Upper lobe of right lung (tissue), 1 donor: ENCODE results near the gene BACH2. TPM values are rescaled to one million over a fixed set of nuclear protein-coding genes. Genes with fewer than 3 reads are reported as not detected.

Experiments used
- ATAC-seq: fragments of 200-7000 bp; cut with Tn5 transposase; one replicate; pipeline ENCODE4 v1.9.1; 2020; ENCODE audit warnings: mild to moderate bottlenecking, moderate library complexity
- DNase-seq: peaks from one replicate; pipeline ENCODE4 v3.0.0-alpha.2; 2020
- H3K27ac ChIP-seq: fragments of 200-600 bp; one replicate; pipeline ENCODE4 v1.8.0; 2022
- H3K27me3 ChIP-seq: fragments of 200-600 bp; one replicate; pipeline ENCODE4 v1.8.0; 2022; ENCODE audit warnings: mild to moderate bottlenecking
- H3K36me3 ChIP-seq: fragments of 200-600 bp; one replicate; pipeline ENCODE4 v1.8.0; 2022
- H3K4me1 ChIP-seq: fragments of 200-600 bp; one replicate; pipeline ENCODE4 v1.8.0; 2022
- H3K4me3 ChIP-seq: fragments of 200-600 bp; one replicate; pipeline ENCODE4 v1.8.0; 2022; ENCODE audit warnings: mild to moderate bottlenecking
- H3K9me3 ChIP-seq: fragments of 200-600 bp; one replicate; pipeline ENCODE4 v1.8.0; 2022
- intact Hi-C: fragments of 100-400 bp; cut with DNase I; formaldehyde crosslinking; loops from one replicate; pipeline ENCODE4 v1.11.0; 2022
- total RNA-seq: library from RNA; stranded (reverse); fragmentation: NEBNext Ultra II Directional; extraction: Animal tissue kit (Norgen Biotek cat#: 25700); gene quantifications from one replicate; pipeline ENCODE4 v1.2.1, GENCODE V29; 2021
- TF ChIP-seq, protein P1 (sequence below): fragments of 200-600 bp; IDR thresholded peaks from one replicate; pipeline ENCODE4 v1.8.0; 2022; ENCODE audit warnings: antibody characterized with exemption
- donor health status: DM: no; HTN: yes; CAD: no; lungs with severe emphysema.

Gene BACH2
- total RNA-seq, 1 donor from 2014 or later: 4.9 TPM

DNA sequence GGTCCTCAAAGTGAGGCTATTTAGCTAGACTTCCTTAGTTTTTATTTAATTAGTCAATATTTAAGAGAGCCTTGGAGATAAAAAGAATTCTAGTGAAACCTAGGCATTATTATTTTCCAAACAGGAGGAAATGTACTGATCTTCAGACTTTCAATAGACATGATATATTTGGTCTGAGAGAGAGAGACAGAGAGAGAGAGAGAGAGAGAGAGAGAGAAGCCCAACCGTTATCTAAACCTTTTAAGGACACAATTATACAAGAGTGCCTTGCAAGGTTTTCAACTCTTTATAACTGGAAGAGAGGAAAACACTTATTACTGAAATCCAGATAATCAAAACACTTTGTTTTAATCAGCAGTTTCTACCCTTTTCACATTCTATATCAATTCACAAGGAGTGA is 64.8 kb downstream of the BACH2 start:
- H3K36me3 ChIP-seq: no peaks in the 10 kb centered on the region
- TF ChIP-seq, protein P1, sequence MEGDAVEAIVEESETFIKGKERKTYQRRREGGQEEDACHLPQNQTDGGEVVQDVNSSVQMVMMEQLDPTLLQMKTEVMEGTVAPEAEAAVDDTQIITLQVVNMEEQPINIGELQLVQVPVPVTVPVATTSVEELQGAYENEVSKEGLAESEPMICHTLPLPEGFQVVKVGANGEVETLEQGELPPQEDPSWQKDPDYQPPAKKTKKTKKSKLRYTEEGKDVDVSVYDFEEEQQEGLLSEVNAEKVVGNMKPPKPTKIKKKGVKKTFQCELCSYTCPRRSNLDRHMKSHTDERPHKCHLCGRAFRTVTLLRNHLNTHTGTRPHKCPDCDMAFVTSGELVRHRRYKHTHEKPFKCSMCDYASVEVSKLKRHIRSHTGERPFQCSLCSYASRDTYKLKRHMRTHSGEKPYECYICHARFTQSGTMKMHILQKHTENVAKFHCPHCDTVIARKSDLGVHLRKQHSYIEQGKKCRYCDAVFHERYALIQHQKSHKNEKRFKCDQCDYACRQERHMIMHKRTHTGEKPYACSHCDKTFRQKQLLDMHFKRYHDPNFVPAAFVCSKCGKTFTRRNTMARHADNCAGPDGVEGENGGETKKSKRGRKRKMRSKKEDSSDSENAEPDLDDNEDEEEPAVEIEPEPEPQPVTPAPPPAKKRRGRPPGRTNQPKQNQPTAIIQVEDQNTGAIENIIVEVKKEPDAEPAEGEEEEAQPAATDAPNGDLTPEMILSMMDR: no peak
- intact Hi-C loops: no loop called here
- no peak overlapping the region for H3K27ac ChIP-seq
- H3K27me3 ChIP-seq: no peaks in the 10 kb centered on the region
- DNase-seq (no peak), ATAC-seq (no peak)
- H3K4me1 ChIP-seq: peaks cover 8% of the 10 kb centered on the region
- no peaks in the 10 kb centered on the region for H3K9me3 ChIP-seq
- no peak overlapping the region for H3K4me3 ChIP-seq

DNA sequence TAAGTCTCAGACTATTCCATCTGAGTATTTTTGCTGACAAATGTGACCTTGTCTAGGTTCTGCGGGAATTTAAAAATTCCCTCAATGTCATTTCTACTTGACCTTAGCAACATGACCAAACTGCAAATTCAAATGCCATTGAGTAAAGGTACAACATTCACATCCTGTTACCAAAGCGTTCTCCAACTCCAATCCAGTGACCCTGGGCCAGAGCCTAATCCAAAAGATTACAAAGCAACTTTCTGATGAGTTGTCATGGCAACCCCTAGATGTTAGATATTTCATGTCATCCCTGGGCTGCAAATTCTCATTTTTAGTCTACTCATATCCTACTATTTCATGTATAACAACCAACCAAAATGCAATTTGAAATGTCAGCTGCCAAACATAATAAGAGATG is 65.3 kb downstream of the BACH2 start:
- no peak for DNase-seq
- Histone ChIP-seq H3K27ac (no peak overlapping the region), H3K4me3 (no peak overlapping the region), H3K4me1 (peaks cover 8% of the 10 kb centered on the region), H3K36me3 (no peaks in the 10 kb centered on the region), H3K27me3 (no peaks in the 10 kb centered on the region), H3K9me3 (no peaks in the 10 kb centered on the region)
- intact Hi-C loops: no loop called here
- no peak for ATAC-seq
- TF ChIP-seq, protein P1: no peak

DNA sequence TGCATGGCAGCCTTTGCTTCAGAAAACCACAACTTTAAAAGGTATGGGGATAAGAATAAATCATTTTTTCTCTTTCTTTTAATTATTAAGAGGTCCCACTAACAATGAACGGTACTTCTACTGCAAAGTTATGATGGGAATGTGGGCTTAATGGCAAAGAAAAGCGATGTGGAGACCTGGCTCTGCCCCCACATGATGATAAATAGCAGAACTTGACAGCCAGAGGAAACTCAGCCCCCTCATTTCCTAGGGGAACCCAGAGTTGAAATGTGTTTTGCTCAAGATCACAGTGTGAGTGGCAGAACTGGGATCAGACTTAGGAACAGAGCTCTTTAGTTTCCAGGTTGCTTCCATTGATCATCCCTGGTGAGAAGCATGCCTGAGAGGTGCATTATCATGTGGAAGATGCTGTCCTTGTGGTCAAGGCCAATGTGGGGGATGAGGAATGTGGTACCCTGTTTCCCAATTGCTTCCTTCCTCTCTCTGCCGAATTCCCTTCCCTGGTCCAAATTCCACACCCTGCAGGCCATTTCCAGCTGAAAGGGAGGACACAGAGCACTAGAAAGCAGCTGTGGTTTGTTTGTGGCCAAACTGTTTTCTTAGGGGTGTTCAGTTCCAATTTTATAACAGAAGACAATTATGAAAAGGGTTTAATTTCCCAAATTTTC is 66.0 kb downstream of the BACH2 start:
- H3K27ac ChIP-seq: no peak overlapping the region
- H3K4me3 ChIP-seq: no peak overlapping the region
- intact Hi-C loops: no loop called here

DNA sequence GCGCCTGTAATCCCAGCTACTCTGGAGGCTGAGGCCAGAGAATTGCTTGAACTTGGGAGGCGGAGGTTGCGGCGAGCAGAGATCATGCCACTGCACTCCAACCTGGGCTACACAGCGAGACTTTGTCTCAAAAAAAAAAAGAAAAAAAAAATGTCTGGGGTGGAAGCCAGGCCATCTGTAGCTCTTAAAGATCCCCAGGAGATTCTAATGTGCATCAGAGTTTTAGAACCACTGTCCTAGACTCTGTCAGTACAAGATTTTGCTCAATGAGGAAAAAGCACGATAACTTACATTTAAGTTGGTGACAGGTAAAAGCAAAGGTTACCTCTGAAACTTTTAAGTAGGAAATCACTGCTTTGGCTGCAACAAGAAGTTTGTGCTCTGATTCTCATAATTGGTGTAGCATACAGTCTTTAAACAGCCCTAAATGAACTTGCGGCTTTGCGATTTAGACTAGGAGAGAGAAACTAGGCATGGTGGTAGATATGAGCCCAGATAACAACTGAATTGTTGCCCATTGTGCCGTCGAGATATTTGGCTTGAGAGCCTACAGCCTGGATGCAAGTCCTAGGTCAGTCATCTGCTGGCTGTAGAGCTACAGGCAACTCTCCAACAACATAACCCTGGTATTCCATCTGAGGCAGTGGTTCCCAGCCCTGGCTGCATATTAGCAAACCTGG is 67.2 kb downstream of the BACH2 start:
- DNase-seq (no peak), ATAC-seq (no peak)
- Histone ChIP-seq H3K27ac (no peak overlapping the region), H3K4me3 (no peak overlapping the region), H3K27me3 (no peaks in the 10 kb centered on the region), H3K4me1 (peaks cover 8% of the 10 kb centered on the region), H3K9me3 (no peaks in the 10 kb centered on the region), H3K36me3 (no peaks in the 10 kb centered on the region)
- intact Hi-C loops: no loop called here
- TF ChIP-seq, protein P1: no peak

More for the DNA sequence above, 66.0 kb downstream of the BACH2 start:
- ATAC-seq: peak; percentile 16
- no peak for DNase-seq
- Histone ChIP-seq H3K9me3 (no peaks in the 10 kb centered on the region), H3K36me3 (no peaks in the 10 kb centered on the region), H3K27me3 (no peaks in the 10 kb centered on the region), H3K4me1 (peaks cover 8% of the 10 kb centered on the region)
- TF ChIP-seq, protein P1: no peak

DNA sequence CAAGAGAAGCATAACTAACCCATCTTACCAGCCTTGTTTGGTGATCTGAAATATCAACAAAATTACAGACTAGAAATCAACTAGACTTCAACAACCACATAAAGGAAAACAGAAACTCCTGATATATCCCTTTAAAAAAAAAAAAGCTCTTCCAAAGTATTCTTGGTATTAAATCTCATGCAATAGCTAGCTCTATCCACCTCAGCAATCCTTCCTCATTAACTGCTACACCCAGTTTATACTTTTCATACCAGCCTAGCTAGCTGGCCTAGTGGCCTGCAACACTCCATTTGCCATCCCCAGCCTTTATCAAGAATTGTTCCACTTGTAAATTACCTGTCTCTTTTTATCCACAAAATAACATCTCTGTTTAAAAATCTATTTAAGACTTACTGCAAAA is 69.0 kb downstream of the BACH2 start:
- DNase-seq: no peak
- Histone ChIP-seq H3K4me3 (no peak overlapping the region), H3K36me3 (no peaks in the 10 kb centered on the region), H3K9me3 (no peaks in the 10 kb centered on the region), H3K27me3 (no peaks in the 10 kb centered on the region), H3K27ac (no peak overlapping the region), H3K4me1 (peaks cover 8% of the 10 kb centered on the region)
- TF ChIP-seq, protein P1: no peak
- intact Hi-C loops: no loop called here
- no peak for ATAC-seq
